HepG2 (cell line): ENCODE measurements around the gene KNL1. TPM values are rescaled to one million over a fixed set of nuclear protein-coding genes. Genes with fewer than 3 reads are reported as not detected.

Source experiments
- ATAC-seq: fragments of 200-7000 bp; cut with Tn5 transposase; 3 replicates; pipeline ENCODE4 v1.9.1; 2020; ENCODE audit warnings: mild to moderate bottlenecking, moderate library complexity
- BruUV-seq: library from RNA; stranded (reverse); fragments of 400-500 nt; replicated peaks from 2 replicates; lab custom pipeline; 2021; lab: Mats Ljungman, UMichigan
- CTCF ChIA-PET: fragments of 300-600 bp; formaldehyde crosslinking; extraction: SDS; loops from one replicate; lab custom pipeline; 2021; ENCODE audit warnings: low total read pairs, inconsistent platforms, low intra/inter-chr PET ratio; lab: Yijun Ruan, JAX
- POLR2A ChIA-PET: fragments of 350-600 bp; sonication (Branson Sonifier 250); formaldehyde crosslinking; loops from one replicate; lab custom pipeline; 2020; ENCODE audit warnings: antibody characterized with exemption, inconsistent platforms; lab: Yijun Ruan, JAX
- DNase-seq: peaks from one replicate; pipeline ENCODE4 v3.0.0-alpha.2; 2015; ENCODE audit warnings: low spot score
- FAIRE-seq: peaks from 3 replicates; lab custom pipeline; 2011; peaks lifted over from hg19 to GRCh38; lab: Jason Lieb, UNC
- H2AFZ ChIP-seq: one replicate; pipeline ENCODE4 v1.6.1; 2011; ENCODE audit warnings: low read length, inconsistent platforms
- H3K27ac ChIP-seq: fragments of 300-600 bp; 3 replicates; pipeline ENCODE4 v1.8.0; 2011; ENCODE audit warnings: mixed run types, mild to moderate bottlenecking, mixed read lengths, low read length, inconsistent platforms; ENCODE audit not compliant: insufficient read depth; ENCODE audit errors: extremely low read length
- H3K27me3 ChIP-seq, 2 experiments: fragments of 200-600 bp in 1 of 2; 2 replicates in 1 of 2; 3 replicates in 1 of 2; pipeline versions ENCODE4 v1.6.0 to v1.8.0; 2011; ENCODE audit warnings: low read length in 2 of 2, mild to moderate bottlenecking in 2 of 2, moderate library complexity in 2 of 2, inconsistent platforms in 1 of 2; ENCODE audit not compliant: insufficient read depth in 2 of 2, control insufficient read depth in 1 of 2
- H3K36me3 ChIP-seq, 2 experiments: fragments of 200-600 bp in 1 of 2; replicated peaks in 1 of 2; 2 replicates in 1 of 2; 3 replicates in 1 of 2; pipeline versions ENCODE4 v1.5.1 to v1.8.0; 2011; ENCODE audit warnings: low read length in 2 of 2, inconsistent platforms in 1 of 2; ENCODE audit not compliant: insufficient read depth in 2 of 2, control insufficient read depth in 1 of 2
- H3K4me1 ChIP-seq: 2 replicates; pipeline ENCODE4 v1.5.1; 2012; ENCODE audit warnings: low read length, inconsistent platforms; ENCODE audit not compliant: insufficient read depth
- H3K4me2 ChIP-seq: 2 replicates; pipeline ENCODE4 v1.6.0; 2011; ENCODE audit warnings: low read depth, low read length, inconsistent platforms
- H3K4me3 ChIP-seq, 3 experiments: fragments of 200-600 bp in 1 of 3; sonication (generic), shearing (Covaris generic) in 1 of 3; replicated peaks in 1 of 3; 2 replicates each; pipeline ENCODE4 v1.5.1; 2011 to 2016; ENCODE audit warnings: low read length in 3 of 3, inconsistent platforms in 2 of 3, low read depth in 2 of 3, mild to moderate bottlenecking in 2 of 3, control low read depth in 1 of 3, mixed read lengths in 1 of 3; ENCODE audit not compliant: insufficient read depth in 1 of 3
- H3K79me2 ChIP-seq: one replicate; pipeline ENCODE4 v1.6.1; 2011; ENCODE audit warnings: low read length, inconsistent platforms; ENCODE audit not compliant: insufficient read depth
- H3K9ac ChIP-seq: 2 replicates; pipeline ENCODE4 v1.6.0; 2011; ENCODE audit warnings: mild to moderate bottlenecking, low read depth, low read length, inconsistent platforms; ENCODE audit not compliant: insufficient read depth
- H3K9me3 ChIP-seq: 2 replicates; pipeline ENCODE4 v1.5.1; 2012; ENCODE audit warnings: mild to moderate bottlenecking, low read length
- H4K20me1 ChIP-seq: 2 replicates; pipeline ENCODE4 v1.6.0; 2011; ENCODE audit warnings: inconsistent platforms, mild to moderate bottlenecking, low read length, moderate library complexity; ENCODE audit not compliant: insufficient read depth
- FUBP1 ChIP-seq: sonication (generic); formaldehyde crosslinking; IDR thresholded peaks from 2 replicates; pipeline ENCODE4 v1.5.1; 2020; ENCODE audit warnings: missing genetic modification reagents, mild to moderate bottlenecking, borderline replicate concordance
- JARID2 ChIP-seq: sonication (generic); formaldehyde crosslinking; IDR thresholded peaks from 2 replicates; pipeline ENCODE4 v1.8.1; 2023; ENCODE audit warnings: missing genetic modification reagents, inconsistent platforms; ENCODE audit not compliant: insufficient replicate concordance
- NR2C2 ChIP-seq: sonication (generic); formaldehyde crosslinking; IDR thresholded peaks from 2 replicates; pipeline ENCODE4 v1.4.0; 2020; ENCODE audit warnings: missing genetic modification reagents, mild to moderate bottlenecking, moderate library complexity, borderline replicate concordance
- POLR2AphosphoS2 ChIP-seq: IDR thresholded peaks from 2 replicates; pipeline ENCODE4 v1.6.1; 2011; ENCODE audit warnings: low read depth, low read length, improper control_type of control experiment
- TP53 ChIP-seq: sonication (generic); formaldehyde crosslinking; conservative IDR thresholded peaks from 2 replicates; pipeline ENCODE4 v1.4.0; 2020; ENCODE audit warnings: missing genetic modification reagents
- TRAFD1 ChIP-seq: sonication (generic); formaldehyde crosslinking; IDR thresholded peaks from 2 replicates; pipeline ENCODE4 v1.5.1; 2020; ENCODE audit warnings: missing genetic modification reagents, mild to moderate bottlenecking, borderline replicate concordance
- YEATS2 ChIP-seq: sonication (generic); formaldehyde crosslinking; IDR thresholded peaks from 2 replicates; pipeline ENCODE4 v1.4.0; 2020; ENCODE audit warnings: missing genetic modification reagents, borderline replicate concordance
- ZC3H4 ChIP-seq: sonication (generic); formaldehyde crosslinking; IDR thresholded peaks from 2 replicates; pipeline ENCODE4 v1.4.0; 2020; ENCODE audit warnings: missing genetic modification reagents, borderline replicate concordance
- ZNF501 ChIP-seq: sonication (generic); formaldehyde crosslinking; IDR thresholded peaks from 2 replicates; pipeline ENCODE4 v1.5.1; 2020; ENCODE audit warnings: mild to moderate bottlenecking, moderate library complexity, missing genetic modification reagents
- ZNF580 ChIP-seq: IDR thresholded peaks from 2 replicates; pipeline ENCODE4 v1.6.1; 2016; ENCODE audit warnings: low read depth, borderline replicate concordance
- ZNF839 ChIP-seq: sonication (generic); formaldehyde crosslinking; IDR thresholded peaks from 2 replicates; pipeline ENCODE4 v1.4.0; 2020; ENCODE audit warnings: missing genetic modification reagents, mild to moderate bottlenecking, borderline replicate concordance
- WGBS: methylation state at CpG from one replicate; pipeline ENCODE4 v1.1.6; 2017; ENCODE audit warnings: low lambda C conversion rate; 5-methylcytosine and 5-hydroxymethylcytosine counted together
- in situ Hi-C: cut with HindIII; loops from 2 replicates; pipeline ENCODE4 v1.10.0; 2017; ENCODE audit warnings: low pct_unique_long_range_greater_than_20kb; ENCODE audit not compliant: extremely low pct_ligation_motif_present
- intact Hi-C: fragments of 100-400 bp; cut with micrococcal nuclease; formaldehyde crosslinking; loops from one replicate; pipeline ENCODE4 v1.10.0; 2022; ENCODE audit not compliant: unreplicated experiment
- polyA plus RNA-seq, 8 experiments: library from polyadenylated mRNA; depleted of rRNA in 3 of 8; stranded (reverse) in 7 of 8; unstranded in 1 of 8; fragments of >200 nt; fragmentation: Illumina TruSeq in 4 of 8; extraction: Trizol in 4 of 8; gene quantifications; 2 replicates each; pipeline versions ENCODE4 v1.2.1 to v1.2.3, GENCODE V29; 2011 to 2016; ENCODE audit warnings: low read depth in 4 of 8, missing spikeins in 1 of 8, mixed read lengths in 1 of 8; ENCODE audit not compliant: insufficient read depth in 1 of 8
- total RNA-seq, 5 experiments: library from RNA; depleted of rRNA; stranded (reverse); fragments of >200 nt; fragmentation: Illumina TruSeq; extraction: Trizol; gene quantifications; 2 replicates each; pipeline ENCODE4 v1.2.3, GENCODE V29; 2016; ENCODE audit warnings: low read depth in 1 of 5
- TF ChIP-seq, protein P1 (sequence below): sonication (generic); formaldehyde crosslinking; conservative IDR thresholded peaks from 2 replicates; pipeline ENCODE4 v1.4.0; 2020; ENCODE audit warnings: missing genetic modification reagents
- TF ChIP-seq, protein P2 (sequence below): sonication (generic); formaldehyde crosslinking; IDR thresholded peaks from 2 replicates; pipeline ENCODE4 v1.5.1; 2020; ENCODE audit warnings: mild to moderate bottlenecking, missing genetic modification reagents, moderate library complexity
- TF ChIP-seq, protein P3 (sequence below): IDR thresholded peaks from 2 replicates; pipeline ENCODE4 v1.6.1; 2016; ENCODE audit warnings: mild to moderate bottlenecking

KNL1 gene
- total and polyA plus RNA-seq, 2 of the 13 experiments (the other 11 are each of a cell fraction or from before 2014, with no cell fraction given) = 8.0 to 21.4 TPM

- FAIRE-seq = no peak
Measured at GRCh38 chr15:40550341-40551037, 43.6 kb upstream of the KNL1 start.

More at GRCh38 chr15:40550341-40551037, 43.6 kb upstream of the KNL1 start:
- intact Hi-C loops (no loop called here), in situ Hi-C loops (no loop called here)
- no TSS peak for BruUV-seq
- ChIA-PET POLR2A (no interaction called here), CTCF (no interaction called here)
- Histone ChIP-seq H3K27me3 (no peaks in the 10 kb centered on the region), H3K4me3 (no peak overlapping the region), H3K9me3 (no peaks in the 10 kb centered on the region), H3K27ac (no peak overlapping the region), H3K36me3 (peaks cover 3 to 28% of the 10 kb centered on the region in 2 experiments; a peak in 4 of 5 replicates), H2AFZ (no peak overlapping the region), H3K9ac (no peak overlapping the region), H3K4me2 (no peak overlapping the region), H3K79me2 (no peaks in the 10 kb centered on the region), H3K4me1 (no peaks in the 10 kb centered on the region), H4K20me1 (no peaks in the 10 kb centered on the region)
- TF ChIP-seq, protein P1, sequence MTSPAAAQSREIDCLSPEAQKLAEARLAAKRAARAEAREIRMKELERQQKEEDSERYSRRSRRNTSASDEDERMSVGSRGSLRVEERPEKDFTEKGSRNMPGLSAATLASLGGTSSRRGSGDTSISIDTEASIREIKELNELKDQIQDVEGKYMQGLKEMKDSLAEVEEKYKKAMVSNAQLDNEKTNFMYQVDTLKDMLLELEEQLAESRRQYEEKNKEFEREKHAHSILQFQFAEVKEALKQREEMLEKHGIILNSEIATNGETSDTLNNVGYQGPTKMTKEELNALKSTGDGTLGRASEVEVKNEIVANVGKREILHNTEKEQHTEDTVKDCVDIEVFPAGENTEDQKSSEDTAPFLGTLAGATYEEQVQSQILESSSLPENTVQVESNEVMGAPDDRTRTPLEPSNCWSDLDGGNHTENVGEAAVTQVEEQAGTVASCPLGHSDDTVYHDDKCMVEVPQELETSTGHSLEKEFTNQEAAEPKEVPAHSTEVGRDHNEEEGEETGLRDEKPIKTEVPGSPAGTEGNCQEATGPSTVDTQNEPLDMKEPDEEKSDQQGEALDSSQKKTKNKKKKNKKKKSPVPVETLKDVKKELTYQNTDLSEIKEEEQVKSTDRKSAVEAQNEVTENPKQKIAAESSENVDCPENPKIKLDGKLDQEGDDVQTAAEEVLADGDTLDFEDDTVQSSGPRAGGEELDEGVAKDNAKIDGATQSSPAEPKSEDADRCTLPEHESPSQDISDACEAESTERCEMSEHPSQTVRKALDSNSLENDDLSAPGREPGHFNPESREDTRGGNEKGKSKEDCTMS = no peak
- TF ChIP-seq YEATS2 (CRISPR knock-in tag) = no peak
- TF ChIP-seq, protein P2, sequence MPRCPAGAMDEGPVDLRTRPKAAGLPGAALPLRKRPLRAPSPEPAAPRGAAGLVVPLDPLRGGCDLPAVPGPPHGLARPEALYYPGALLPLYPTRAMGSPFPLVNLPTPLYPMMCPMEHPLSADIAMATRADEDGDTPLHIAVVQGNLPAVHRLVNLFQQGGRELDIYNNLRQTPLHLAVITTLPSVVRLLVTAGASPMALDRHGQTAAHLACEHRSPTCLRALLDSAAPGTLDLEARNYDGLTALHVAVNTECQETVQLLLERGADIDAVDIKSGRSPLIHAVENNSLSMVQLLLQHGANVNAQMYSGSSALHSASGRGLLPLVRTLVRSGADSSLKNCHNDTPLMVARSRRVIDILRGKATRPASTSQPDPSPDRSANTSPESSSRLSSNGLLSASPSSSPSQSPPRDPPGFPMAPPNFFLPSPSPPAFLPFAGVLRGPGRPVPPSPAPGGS (CRISPR knock-in tag) = no peak
- TF ChIP-seq ZNF501 (CRISPR knock-in tag) = no peak
- TF ChIP-seq ZC3H4 (CRISPR knock-in tag) = no peak
- TF ChIP-seq TP53 (CRISPR knock-in tag) = no peak
- no peak for TF ChIP-seq TRAFD1 (CRISPR knock-in tag)
- no peak for TF ChIP-seq NR2C2
- no peak for TF ChIP-seq ZNF839 (CRISPR knock-in tag)
- no peak for TF ChIP-seq JARID2
- TF ChIP-seq FUBP1 (CRISPR knock-in tag) = no peak
- TF ChIP-seq ZNF580 = no peak
- TF ChIP-seq, protein P3, sequence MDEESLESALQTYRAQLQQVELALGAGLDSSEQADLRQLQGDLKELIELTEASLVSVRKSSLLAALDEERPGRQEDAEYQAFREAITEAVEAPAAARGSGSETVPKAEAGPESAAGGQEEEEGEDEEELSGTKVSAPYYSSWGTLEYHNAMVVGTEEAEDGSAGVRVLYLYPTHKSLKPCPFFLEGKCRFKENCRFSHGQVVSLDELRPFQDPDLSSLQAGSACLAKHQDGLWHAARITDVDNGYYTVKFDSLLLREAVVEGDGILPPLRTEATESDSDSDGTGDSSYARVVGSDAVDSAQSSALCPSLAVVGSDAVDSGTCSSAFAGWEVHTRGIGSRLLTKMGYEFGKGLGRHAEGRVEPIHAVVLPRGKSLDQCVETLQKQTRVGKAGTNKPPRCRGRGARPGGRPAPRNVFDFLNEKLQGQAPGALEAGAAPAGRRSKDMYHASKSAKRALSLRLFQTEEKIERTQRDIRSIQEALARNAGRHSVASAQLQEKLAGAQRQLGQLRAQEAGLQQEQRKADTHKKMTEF (CRISPR knock-in tag) = no peak
- TF ChIP-seq POLR2AphosphoS2 = no peak
- DNase-seq (no peak), ATAC-seq (no peak)
- 97% methylated on average over 6 of the region's 6 CpGs for WGBS
